GM12874 (cell line): Measurements from ENCODE around the gene C3orf49.

Experiments used
- CTCF ChIP-seq: IDR thresholded peaks from 2 replicates; pipeline ENCODE4 v1.5.1; 2011; ENCODE audit warnings: low read depth, mild to moderate bottlenecking, control low read depth, low read length, moderate library complexity; ENCODE audit not compliant: insufficient read depth

The C3orf49 gene

DNA sequence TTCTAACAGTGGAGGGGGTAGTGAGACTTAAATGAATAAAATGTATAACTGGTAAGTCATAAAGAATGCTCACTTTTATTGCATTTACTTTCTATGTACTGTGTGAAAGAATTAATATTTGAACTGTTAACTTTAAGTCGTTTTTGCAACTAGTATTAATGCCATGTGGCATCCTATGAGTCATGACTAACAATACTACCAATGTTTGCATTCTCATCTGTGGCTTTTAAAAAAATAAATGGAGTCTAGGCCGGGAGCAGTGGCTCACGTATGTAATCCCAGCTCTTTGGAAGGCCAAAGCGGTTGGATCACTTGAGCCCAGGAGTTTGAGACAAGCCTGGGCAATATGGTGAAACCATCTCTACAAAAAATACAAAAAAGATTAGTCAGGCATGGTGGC is 5.2 kb downstream of the C3orf49 start:
- TF ChIP-seq CTCF: no peak

DNA sequence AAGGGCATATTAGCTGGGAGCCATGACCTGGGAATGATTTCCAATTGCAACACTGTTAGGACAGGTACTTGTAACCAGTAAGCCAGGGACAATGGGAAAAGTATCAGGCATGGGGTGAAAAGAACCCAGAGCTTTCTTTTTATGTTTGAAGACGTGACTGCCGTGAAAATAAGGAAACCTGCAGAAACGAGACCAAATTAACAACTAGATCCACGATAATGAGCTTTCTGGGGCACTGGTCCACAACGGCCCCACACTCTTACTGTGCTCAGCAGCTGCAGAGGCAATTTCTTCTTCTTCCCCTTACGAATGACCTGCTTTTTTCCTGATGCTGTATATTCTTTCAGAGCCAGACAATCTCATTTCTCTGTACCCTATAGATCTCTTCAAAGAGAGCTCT is 11.4 kb downstream of the C3orf49 start:
- no peak for TF ChIP-seq CTCF

- TF ChIP-seq CTCF: no peak
These were observed 13.3 kb downstream of the C3orf49 start for GRCh38 chr3:63832395-63832794.

DNA sequence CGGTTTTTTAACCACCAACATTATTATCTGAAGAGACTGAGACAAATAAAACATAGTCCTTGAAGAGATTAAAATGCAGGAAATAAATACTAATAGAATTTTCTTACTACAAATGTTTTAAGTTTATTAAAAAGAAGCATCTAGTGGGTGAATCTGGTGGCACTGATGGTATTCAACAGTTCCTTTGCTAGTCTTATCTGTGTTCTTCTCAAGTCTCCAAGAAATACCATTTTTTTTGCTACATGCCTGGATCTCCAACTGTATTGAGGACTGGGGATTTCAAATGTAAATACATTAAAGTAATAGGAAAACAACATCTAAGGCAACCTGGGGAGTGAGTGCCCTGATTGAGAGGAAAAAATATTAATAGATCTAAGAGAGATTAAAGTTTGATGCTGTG is 22.6 kb downstream of the C3orf49 start:
- TF ChIP-seq CTCF: no peak

DNA sequence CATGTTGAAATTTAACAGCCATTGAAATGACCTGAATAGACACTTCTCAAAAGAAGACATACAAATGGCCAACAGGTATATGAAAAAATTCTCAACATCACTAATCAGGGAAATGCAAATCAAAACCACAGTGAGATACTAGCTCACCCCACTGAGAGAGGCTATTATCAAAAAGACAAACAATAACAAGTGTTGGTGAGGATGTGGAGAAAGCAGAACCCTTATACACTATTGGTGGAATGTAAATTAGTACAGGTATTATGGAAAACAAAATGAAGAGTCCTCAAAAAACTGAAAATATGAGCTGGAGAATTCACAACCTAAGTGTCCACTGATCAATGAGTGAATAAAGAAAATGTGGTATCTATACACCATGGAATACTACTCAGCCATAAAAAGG is 23.0 kb downstream of the C3orf49 start:
- no peak for TF ChIP-seq CTCF

- TF ChIP-seq CTCF: no peak
These were observed 26.1 kb downstream of the C3orf49 start for GRCh38 chr3:63845215-63845614.

DNA sequence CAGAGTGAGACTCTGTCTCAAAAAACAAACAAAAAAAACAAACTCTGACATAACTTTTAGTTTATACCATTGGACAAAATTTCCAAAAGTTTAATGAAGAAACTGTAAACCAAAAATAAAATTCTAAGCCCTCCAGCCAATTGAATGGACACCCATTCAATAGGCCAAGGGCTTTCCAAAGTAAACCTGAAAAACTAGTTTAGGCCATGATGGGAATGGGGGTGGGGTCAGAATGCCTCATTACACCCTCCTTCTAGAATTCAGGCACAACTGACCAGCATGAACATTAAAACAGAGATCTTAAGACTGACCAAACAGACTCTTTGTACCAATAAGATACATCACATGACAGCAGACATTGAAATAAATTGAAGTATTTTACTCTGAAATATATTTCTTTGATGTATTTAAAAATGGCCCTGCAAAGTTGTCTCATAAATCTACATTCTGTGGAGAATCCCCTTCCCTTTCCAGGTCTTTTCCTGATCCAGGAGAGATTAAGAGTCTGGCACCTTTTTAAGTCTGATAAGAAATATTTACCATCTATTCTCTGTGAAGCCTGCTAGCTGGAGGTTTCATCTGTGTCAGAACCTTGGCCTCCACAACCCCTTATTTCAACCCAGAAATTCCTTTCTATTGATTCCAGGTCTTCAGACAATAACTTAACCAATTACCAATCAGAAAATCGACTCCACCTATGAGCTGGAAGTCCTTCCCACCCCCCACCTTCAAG is 28.8 kb downstream of the C3orf49 start:
- no peak for TF ChIP-seq CTCF
